Measurements from ENCODE around the gene CASP10.

The CASP10 gene

GRCh38 chr2:201196803-201197202 is 13.9 kb downstream of the CASP10 start:
- H3K36me3 ChIP-seq (ENCODE audit: insufficient read depth, low read length) = no peaks in the 10 kb centered on the region
- H3K9ac ChIP-seq (ENCODE audit: low read depth, low read length) = no peak overlapping the region
- H3K9me3 ChIP-seq (ENCODE audit: control insufficient read depth, insufficient read depth, low read length) = no peaks in the 10 kb centered on the region
- no peaks in the 10 kb centered on the region for H3K4me1 ChIP-seq (ENCODE audit: insufficient read depth, low read length)

GRCh38 chr2:201197781-201198180 is 14.8 kb downstream of the CASP10 start:
- H3K36me3 ChIP-seq (ENCODE audit: insufficient read depth, low read length) = no peaks in the 10 kb centered on the region
- H3K4me1 ChIP-seq (ENCODE audit: insufficient read depth, low read length) = no peaks in the 10 kb centered on the region
- H3K9ac ChIP-seq (ENCODE audit: low read depth, low read length) = no peak overlapping the region
- no peaks in the 10 kb centered on the region for H3K9me3 ChIP-seq (ENCODE audit: control insufficient read depth, insufficient read depth, low read length)

GRCh38 chr2:201199847-201200246 is 16.9 kb downstream of the CASP10 start:
- no peaks in the 10 kb centered on the region; the same call in 1 of the 2 replicates for H3K36me3 ChIP-seq (ENCODE audit: insufficient read depth, low read length)

GRCh38 chr2:201200345-201200744 is 17.4 kb downstream of the CASP10 start:
- Histone ChIP-seq H3K36me3 (ENCODE audit: insufficient read depth, low read length) (no peaks in the 10 kb centered on the region; the same call in 1 of the 2 replicates), H3K4me1 (ENCODE audit: insufficient read depth, low read length) (no peaks in the 10 kb centered on the region)

More at GRCh38 chr2:201199847-201200246, 16.9 kb downstream of the CASP10 start:
- no peaks in the 10 kb centered on the region for H3K9me3 ChIP-seq (ENCODE audit: control insufficient read depth, insufficient read depth, low read length)
- H3K4me1 ChIP-seq (ENCODE audit: insufficient read depth, low read length) = no peaks in the 10 kb centered on the region
- no peak overlapping the region for H3K9ac ChIP-seq (ENCODE audit: low read depth, low read length)

GRCh38 chr2:201201371-201201770 is 18.4 kb downstream of the CASP10 start:
- Histone ChIP-seq H3K36me3 (ENCODE audit: insufficient read depth, low read length) (no peaks in the 10 kb centered on the region; the same call in 1 of the 2 replicates), H3K9me3 (ENCODE audit: control insufficient read depth, insufficient read depth, low read length) (no peaks in the 10 kb centered on the region), H3K4me1 (ENCODE audit: insufficient read depth, low read length) (no peaks in the 10 kb centered on the region), H3K9ac (ENCODE audit: low read depth, low read length) (no peak overlapping the region)

More at GRCh38 chr2:201200345-201200744, 17.4 kb downstream of the CASP10 start:
- Histone ChIP-seq H3K9ac (ENCODE audit: low read depth, low read length) (no peak overlapping the region), H3K9me3 (ENCODE audit: control insufficient read depth, insufficient read depth, low read length) (no peaks in the 10 kb centered on the region)

- no peaks in the 10 kb centered on the region for H3K9me3 ChIP-seq (ENCODE audit: control insufficient read depth, insufficient read depth, low read length)
- H3K9ac ChIP-seq (ENCODE audit: low read depth, low read length) = no peak overlapping the region
- no peaks in the 10 kb centered on the region for H3K4me1 ChIP-seq (ENCODE audit: insufficient read depth, low read length)
- H3K36me3 ChIP-seq (ENCODE audit: insufficient read depth, low read length) = no peaks in the 10 kb centered on the region; the same call in 1 of the 2 replicates
Observed at GRCh38 chr2:201203916-201204654, 21.1 kb downstream of the CASP10 start.

GRCh38 chr2:201204655-201205514 is 21.9 kb downstream of the CASP10 start:
- no peak overlapping the region for H3K9ac ChIP-seq (ENCODE audit: low read depth, low read length)
- no peaks in the 10 kb centered on the region; the same call in 1 of the 2 replicates for H3K36me3 ChIP-seq (ENCODE audit: insufficient read depth, low read length)
- no peaks in the 10 kb centered on the region for H3K9me3 ChIP-seq (ENCODE audit: control insufficient read depth, insufficient read depth, low read length)
- H3K4me1 ChIP-seq (ENCODE audit: insufficient read depth, low read length) = no peaks in the 10 kb centered on the region

- Histone ChIP-seq H3K4me1 (ENCODE audit: insufficient read depth, low read length) (no peaks in the 10 kb centered on the region), H3K9ac (ENCODE audit: low read depth, low read length) (no peak overlapping the region), H3K9me3 (ENCODE audit: control insufficient read depth, insufficient read depth, low read length) (no peaks in the 10 kb centered on the region), H3K36me3 (ENCODE audit: insufficient read depth, low read length) (no peaks in the 10 kb centered on the region; the same call in 1 of the 2 replicates)
Observed at GRCh38 chr2:201205515-201205849, 22.5 kb downstream of the CASP10 start.

GRCh38 chr2:201208563-201209252 is 25.8 kb downstream of the CASP10 start:
- H3K36me3 ChIP-seq (ENCODE audit: insufficient read depth, low read length) = no peaks in the 10 kb centered on the region

GRCh38 chr2:201215963-201216362 is 33.0 kb downstream of the CASP10 start:
- no peak overlapping the region for H3K9ac ChIP-seq (ENCODE audit: low read depth, low read length)
- no peaks in the 10 kb centered on the region for H3K36me3 ChIP-seq (ENCODE audit: insufficient read depth, low read length)
- H3K4me1 ChIP-seq (ENCODE audit: insufficient read depth, low read length) = peaks cover 16% of the 10 kb centered on the region

More at GRCh38 chr2:201208563-201209252, 25.8 kb downstream of the CASP10 start:
- Histone ChIP-seq H3K4me1 (ENCODE audit: insufficient read depth, low read length) (no peaks in the 10 kb centered on the region), H3K9ac (ENCODE audit: low read depth, low read length) (no peak overlapping the region), H3K9me3 (ENCODE audit: control insufficient read depth, insufficient read depth, low read length) (no peaks in the 10 kb centered on the region)

GRCh38 chr2:201216918-201217317 is 34.0 kb downstream of the CASP10 start:
- no peaks in the 10 kb centered on the region for H3K36me3 ChIP-seq (ENCODE audit: insufficient read depth, low read length)
- no peaks in the 10 kb centered on the region for H3K9me3 ChIP-seq (ENCODE audit: control insufficient read depth, insufficient read depth, low read length)
- no peak overlapping the region for H3K9ac ChIP-seq (ENCODE audit: low read depth, low read length)
- peaks cover 16% of the 10 kb centered on the region for H3K4me1 ChIP-seq (ENCODE audit: insufficient read depth, low read length)

More at GRCh38 chr2:201215963-201216362, 33.0 kb downstream of the CASP10 start:
- no peaks in the 10 kb centered on the region for H3K9me3 ChIP-seq (ENCODE audit: control insufficient read depth, insufficient read depth, low read length)

- Histone ChIP-seq H3K9me3 (ENCODE audit: control insufficient read depth, insufficient read depth, low read length) (no peaks in the 10 kb centered on the region), H3K36me3 (ENCODE audit: insufficient read depth, low read length) (no peaks in the 10 kb centered on the region), H3K9ac (ENCODE audit: low read depth, low read length) (no peak overlapping the region), H3K4me1 (ENCODE audit: insufficient read depth, low read length) (peaks cover 16% of the 10 kb centered on the region)
Observed at GRCh38 chr2:201218780-201219179, 35.8 kb downstream of the CASP10 start.

- no peak overlapping the region for H3K9ac ChIP-seq (ENCODE audit: low read depth, low read length)
- H3K36me3 ChIP-seq (ENCODE audit: insufficient read depth, low read length) = no peaks in the 10 kb centered on the region
- peaks cover 16% of the 10 kb centered on the region for H3K4me1 ChIP-seq (ENCODE audit: insufficient read depth, low read length)
- H3K9me3 ChIP-seq (ENCODE audit: control insufficient read depth, insufficient read depth, low read length) = no peaks in the 10 kb centered on the region
Observed at GRCh38 chr2:201219328-201220096, 36.6 kb downstream of the CASP10 start.

Measured in ES-I3 (cell line).